SK-N-SH (cell line): Measurements from ENCODE around the gene PEX26.

ENCODE experiments used
- CTCF ChIP-seq: fragments of 200-600 bp; sonication (generic); IDR thresholded peaks from 2 replicates; pipeline ENCODE4 v1.6.1; 2017; ENCODE audit warnings: antibody characterized with exemption, mild to moderate bottlenecking, moderate library complexity
- ELF1 ChIP-seq: IDR thresholded peaks from 2 replicates; pipeline ENCODE4 v1.4.0; 2012
- REST ChIP-seq: IDR thresholded peaks from 2 replicates; pipeline ENCODE4 v1.6.1; 2012; ENCODE audit warnings: mild to moderate bottlenecking, low read depth, low read length, moderate library complexity

- no peak for TF ChIP-seq REST
- TF ChIP-seq ELF1, result no peak
- TF ChIP-seq CTCF, result no peak
Measured at GRCh38 chr22:18063306-18063705, 14.5 kb upstream of the PEX26 start.
